DMS 273 (cell line): ENCODE measurements around the gene JAZF1.

Experiments
- DNase-seq: peaks from one replicate; lab custom pipeline; 2025; ENCODE audit not compliant: unreplicated experiment; lab: John Stamatoyannopoulos, UW

The JAZF1 gene

DNA sequence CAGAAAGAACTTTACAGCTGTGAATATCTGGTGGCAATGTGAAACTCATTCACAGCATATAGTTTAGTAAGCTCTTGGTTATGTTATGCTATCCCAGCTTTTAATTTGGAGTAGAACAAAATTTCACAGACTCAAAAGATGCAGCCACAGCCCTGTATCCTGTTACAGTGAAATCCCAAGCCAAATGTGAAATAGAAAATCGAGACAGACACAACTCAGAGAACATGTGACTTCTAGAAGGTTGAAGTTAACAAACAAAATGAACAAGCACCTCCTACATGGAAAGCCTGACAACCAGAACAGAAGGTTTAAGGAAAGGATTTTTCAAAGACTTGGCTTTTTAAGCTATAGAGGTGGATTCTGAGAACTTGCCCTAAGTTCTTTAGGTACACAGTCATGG is 39.6 kb downstream of the JAZF1 start:
- DNase-seq: no peak

GRCh38 chr7:28138837-28139236 is 41.8 kb downstream of the JAZF1 start:
- no peak for DNase-seq

GRCh38 chr7:28137463-28137862 is 43.1 kb downstream of the JAZF1 start:
- peak; percentile 37 for DNase-seq

GRCh38 chr7:28136885-28137284 is 43.7 kb downstream of the JAZF1 start:
- no peak for DNase-seq

GRCh38 chr7:28136420-28136819 is 44.2 kb downstream of the JAZF1 start:
- no peak for DNase-seq

DNA sequence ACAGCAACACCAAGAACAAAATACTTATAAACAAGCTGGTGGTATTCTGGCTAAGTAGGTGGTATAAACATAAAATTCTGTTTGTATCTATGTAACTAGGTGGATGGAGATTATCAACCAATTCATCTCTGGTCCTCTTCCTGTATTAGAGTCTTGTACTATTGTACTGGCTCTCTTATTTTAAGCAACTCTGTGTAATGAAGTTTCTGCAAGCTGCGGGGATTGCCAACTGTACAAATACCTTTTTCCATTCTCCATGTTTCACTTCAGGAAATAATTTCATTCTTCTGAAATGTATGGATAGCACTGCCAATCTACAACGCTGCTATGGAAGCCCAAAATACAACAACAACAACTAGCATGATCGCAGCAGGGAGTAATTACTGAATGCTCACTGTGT is 44.8 kb downstream of the JAZF1 start:
- DNase-seq: no peak

- peak; percentile 32 for DNase-seq
Observed at GRCh38 chr7:28135315-28135714, 45.3 kb downstream of the JAZF1 start.

DNA sequence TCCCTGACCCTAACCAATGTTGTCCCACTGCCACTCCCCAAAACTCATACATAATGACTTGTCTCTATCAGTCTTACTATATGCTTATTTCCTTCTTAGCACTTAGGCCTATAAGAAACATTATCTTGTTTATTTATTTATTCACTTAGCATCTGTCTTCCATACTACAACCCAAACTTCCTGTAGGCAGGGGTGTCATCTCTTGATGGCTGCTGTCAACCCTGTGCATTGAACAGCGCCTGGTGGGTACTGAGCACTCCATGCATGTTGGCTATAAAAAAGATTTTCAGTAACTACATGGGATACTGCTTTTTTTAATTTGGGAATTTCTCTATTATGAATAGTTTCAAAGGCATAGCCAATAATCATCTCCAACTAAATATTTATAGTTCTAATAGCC is 46.7 kb downstream of the JAZF1 start:
- DNase-seq: no peak

- DNase-seq: peak; percentile 29
Observed at GRCh38 chr7:28132959-28133870, 47.4 kb downstream of the JAZF1 start.

DNA sequence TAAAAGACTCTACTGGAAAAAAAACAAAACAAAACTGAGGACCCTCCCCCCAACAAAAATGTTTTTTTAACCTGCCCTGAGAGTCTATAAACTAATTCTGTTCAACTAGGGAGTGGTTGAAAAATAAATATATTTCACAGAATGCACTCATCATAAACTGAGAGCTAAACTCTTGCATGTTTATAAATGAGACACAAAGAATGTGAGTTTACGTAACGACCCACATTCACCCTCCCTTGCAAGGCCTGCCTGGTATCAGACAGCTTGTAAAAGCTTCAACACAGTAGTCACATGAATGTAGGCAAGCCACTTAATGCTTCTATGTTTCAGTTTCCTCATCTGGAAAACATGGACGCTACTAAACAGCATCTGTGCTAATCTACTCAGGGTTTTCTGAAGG is 50.3 kb downstream of the JAZF1 start:
- DNase-seq: no peak

DNA sequence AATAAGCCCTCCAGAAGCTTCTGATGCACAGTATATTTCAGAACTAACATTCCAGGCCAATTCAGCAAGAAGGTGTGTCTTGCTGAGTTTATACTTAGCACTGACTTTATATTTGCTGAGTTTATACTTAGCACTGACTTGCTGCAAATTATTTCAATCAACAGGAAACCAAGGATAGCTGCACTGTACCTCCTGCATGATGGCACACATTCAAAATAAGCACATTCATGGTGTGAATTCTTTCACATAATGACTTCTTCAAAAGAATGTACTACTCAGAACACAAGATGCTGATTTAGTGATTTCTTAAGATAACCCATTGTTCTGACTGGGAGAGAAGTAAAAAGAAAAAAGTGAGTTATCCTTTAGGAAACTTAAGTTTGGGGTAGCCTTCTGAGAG is 52.0 kb downstream of the JAZF1 start:
- no peak for DNase-seq

GRCh38 chr7:28126410-28127041 is 54.1 kb downstream of the JAZF1 start:
- no peak for DNase-seq

GRCh38 chr7:28125431-28126409 is 54.9 kb downstream of the JAZF1 start:
- no peak for DNase-seq

GRCh38 chr7:28124413-28124812 is 56.2 kb downstream of the JAZF1 start:
- DNase-seq: no peak

GRCh38 chr7:28123752-28124151 is 56.8 kb downstream of the JAZF1 start:
- no peak for DNase-seq

- DNase-seq: no peak
Observed at GRCh38 chr7:28121496-28121895, 59.1 kb downstream of the JAZF1 start.

DNA sequence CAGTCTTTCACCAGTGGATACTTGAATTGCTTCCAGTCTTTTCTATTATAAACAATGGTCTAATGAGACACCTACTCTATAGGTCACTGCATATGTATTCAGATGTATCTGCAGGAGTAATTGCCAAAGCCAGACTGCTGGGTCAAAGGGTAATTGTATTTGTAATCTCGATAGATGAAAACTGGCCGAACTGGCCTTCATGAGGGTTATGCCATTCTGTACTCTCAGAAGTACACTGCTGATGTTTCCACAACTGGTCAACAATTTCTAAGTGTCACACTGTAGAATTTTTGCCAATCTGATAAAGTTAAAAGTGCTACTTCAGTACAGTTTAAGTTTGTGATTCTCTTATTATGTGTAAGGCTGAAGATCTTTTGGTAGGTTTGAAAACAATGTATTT is 64.6 kb downstream of the JAZF1 start:
- no peak for DNase-seq

- no peak for DNase-seq
Observed at GRCh38 chr7:28115261-28115660, 65.3 kb downstream of the JAZF1 start.

DNA sequence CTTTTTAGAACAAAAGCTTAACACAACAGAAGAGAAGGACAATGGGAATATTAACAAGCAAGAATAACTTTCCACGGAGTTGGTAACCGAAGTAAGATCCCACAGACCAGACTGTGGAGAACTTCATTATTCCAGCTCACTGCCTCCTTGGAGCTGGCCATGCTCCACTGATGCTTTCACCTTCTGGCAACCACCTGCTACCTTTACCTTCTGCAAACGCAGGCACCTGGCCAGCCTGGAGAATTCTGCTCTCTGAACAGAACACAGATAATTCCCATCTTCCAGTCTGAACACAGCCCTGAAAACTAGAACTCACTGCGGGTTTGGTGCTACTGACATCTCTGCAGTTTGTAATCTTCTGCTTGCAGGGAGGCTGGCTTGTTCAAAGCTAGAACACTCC is 66.5 kb downstream of the JAZF1 start:
- peak; percentile 46 for DNase-seq

- no peak for DNase-seq
Observed at GRCh38 chr7:28112883-28113540, 67.6 kb downstream of the JAZF1 start.

DNA sequence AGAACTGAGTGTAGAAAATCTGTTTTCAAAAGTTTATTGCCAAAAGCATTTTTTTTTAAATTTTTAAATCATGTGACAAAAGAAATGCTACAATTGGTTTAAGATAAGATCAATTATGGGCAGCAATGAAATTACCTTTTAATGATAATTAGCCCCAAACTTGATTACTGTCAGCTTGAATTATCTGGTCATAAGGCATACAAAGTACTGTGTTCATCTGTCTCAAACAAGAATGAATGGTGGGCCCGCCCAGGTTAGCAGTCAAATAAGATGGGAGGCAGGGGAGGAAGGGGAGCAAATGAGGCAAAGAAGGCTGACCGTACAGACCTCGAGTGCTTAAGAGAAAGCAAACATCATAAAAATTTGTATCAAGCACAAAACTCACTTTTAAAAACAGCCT is 68.1 kb downstream of the JAZF1 start:
- DNase-seq: no peak
